Subcutaneous adipose tissue (tissue), 4 donors: Measurements from ENCODE around the gene TYW5. TPM values are rescaled to one million over a fixed set of nuclear protein-coding genes. Genes with fewer than 3 reads are reported as not detected.

ENCODE experiments used
- total RNA-seq, 4 donors: library from RNA; depleted of rRNA; stranded (reverse); fragments of >200 nt; gene quantifications; one replicate each; pipeline ENCODE4 v1.1.0, GENCODE V29; 2016
- TF ChIP-seq, protein P1 (sequence below): fragments of 450-650 bp; IDR thresholded peaks from one replicate; pipeline ENCODE4 v1.5.1; 2016; ENCODE audit warnings: low read depth, mild to moderate bottlenecking, control low read depth, antibody characterized with exemption, moderate library complexity

The TYW5 gene
- total RNA-seq, 4 donors from 2014 or later: 6.2 to 7.5 (median 6.9) TPM

DNA sequence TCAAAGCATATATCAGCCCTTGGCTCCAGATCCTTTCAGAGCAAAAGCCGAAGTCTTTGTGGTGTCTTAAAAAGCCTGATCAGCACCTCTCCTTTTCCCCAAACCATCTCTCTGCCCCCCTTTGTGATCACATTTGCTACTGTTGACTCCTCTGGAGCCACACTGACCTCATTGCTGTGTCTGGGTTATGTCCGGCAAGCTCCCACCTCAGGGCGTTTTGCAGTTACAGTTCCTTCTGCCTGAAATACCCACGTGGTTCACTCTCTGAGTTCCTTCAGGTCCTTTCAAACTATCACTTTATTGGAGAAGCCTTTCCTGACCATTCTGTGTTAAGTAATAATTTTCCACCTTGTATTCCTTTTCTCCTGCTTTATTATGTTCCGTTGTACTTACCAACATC is 32.4 kb downstream of the TYW5 start:
- TF ChIP-seq, protein P1, sequence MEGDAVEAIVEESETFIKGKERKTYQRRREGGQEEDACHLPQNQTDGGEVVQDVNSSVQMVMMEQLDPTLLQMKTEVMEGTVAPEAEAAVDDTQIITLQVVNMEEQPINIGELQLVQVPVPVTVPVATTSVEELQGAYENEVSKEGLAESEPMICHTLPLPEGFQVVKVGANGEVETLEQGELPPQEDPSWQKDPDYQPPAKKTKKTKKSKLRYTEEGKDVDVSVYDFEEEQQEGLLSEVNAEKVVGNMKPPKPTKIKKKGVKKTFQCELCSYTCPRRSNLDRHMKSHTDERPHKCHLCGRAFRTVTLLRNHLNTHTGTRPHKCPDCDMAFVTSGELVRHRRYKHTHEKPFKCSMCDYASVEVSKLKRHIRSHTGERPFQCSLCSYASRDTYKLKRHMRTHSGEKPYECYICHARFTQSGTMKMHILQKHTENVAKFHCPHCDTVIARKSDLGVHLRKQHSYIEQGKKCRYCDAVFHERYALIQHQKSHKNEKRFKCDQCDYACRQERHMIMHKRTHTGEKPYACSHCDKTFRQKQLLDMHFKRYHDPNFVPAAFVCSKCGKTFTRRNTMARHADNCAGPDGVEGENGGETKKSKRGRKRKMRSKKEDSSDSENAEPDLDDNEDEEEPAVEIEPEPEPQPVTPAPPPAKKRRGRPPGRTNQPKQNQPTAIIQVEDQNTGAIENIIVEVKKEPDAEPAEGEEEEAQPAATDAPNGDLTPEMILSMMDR: no peak

DNA sequence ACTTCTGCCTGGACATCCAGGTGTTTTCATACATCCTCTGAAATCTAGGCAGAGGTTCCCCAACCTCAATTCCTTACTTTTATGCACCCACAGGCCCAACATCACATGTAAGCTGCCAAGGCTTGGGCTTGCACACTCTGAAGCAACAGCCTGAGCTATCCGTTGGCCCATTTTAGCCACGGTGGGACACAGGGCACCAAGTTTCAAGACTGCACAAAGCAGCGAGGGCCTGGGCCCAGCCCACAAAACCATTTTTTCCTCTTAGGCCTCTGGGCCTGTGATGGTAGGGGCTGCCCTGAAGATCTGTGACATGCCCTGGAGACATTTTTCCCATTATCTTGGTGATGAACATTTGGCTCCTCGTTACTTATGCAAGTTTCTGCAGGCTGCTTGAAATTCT is 38.3 kb downstream of the TYW5 start:
- TF ChIP-seq, protein P1: no peak

DNA sequence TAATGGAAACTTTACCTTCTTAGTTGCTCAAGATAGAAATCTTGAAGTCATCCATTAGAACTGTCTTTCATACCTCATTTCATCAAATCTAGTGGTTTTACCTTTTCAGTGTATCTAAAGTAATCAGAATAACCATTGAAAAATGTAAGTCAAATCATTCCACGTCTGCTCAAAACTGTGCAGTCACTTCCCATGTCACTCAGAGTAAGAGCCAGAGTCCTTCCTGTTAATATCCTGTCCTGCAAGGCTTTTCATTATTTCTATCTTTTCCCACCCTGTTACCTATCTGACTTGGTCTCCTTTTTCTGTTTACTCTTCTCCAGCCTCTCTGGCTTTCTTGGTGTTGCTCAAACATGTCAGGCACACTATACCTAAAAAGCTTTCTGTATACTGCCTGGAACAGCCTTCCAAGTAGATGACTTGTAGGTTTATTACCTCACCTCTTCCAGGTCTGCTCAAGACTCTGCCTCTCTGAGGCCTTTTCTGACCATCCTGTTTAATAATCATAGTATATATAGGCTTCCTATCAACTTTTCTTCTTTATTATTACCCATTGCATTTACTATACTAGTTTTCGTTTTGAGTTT is 40.8 kb downstream of the TYW5 start:
- TF ChIP-seq, protein P1: no peak

DNA sequence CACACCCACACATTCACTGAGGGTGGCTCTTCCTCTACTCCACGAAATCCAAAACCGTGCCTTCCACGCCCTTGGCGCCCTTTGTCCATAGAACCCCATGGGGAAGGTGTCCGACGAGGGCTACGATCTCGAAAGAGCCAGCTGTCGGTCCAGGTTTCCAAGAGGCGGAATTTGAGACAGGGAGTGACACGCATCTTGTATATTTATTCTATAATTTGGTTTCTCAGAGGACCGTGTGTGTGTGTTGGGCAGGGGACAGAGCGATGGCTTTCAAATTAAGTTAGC is 43.5 kb downstream of the TYW5 start:
- TF ChIP-seq, protein P1: no peak

DNA sequence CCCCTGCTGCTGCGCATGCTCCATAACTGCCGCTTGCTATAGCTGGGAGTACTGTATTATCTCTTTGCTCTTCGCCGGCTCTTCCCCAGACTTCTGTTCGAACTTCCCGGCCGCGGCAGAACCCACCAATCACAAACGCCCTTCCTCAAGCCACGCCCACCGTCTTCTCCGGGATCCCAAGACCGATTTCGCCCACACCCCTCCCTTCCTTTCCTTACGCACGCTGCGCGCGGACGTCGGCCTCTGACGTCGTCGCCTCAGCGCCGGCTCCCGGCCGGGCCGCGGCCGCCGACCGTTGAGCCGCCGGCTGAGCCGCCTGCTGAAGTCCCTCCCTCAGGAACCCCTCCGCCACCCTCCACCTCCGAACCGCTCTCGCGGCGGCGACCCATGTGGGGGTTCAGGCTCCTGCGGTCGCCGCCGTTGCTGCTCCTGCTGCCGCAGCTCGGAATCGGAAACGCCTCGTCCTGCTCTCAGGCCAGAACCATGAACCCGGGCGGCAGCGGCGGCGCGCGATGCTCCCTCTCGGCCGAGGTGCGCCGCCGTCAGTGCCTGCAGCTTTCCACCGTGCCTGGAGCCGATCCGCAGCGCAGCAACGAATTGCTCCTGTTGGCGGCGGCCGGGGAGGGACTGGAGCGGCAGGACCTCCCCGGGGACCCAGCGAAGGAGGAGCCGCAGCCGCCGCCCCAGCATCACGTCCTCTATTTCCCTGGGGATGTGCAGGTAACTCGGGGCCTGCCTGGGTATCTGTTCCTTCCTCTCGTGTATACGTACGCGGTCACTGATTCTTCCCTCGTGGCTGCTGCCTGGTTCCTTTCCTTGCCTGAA is 44.0 kb downstream of the TYW5 start, which contains the start of gene C2orf69:
Gene C2orf69 (plus strand): TSS at position 242 of the 825 bp plus-strand sequence. CDS start 146 bp downstream, at position 388.
- TF ChIP-seq, protein P1: no peak

DNA sequence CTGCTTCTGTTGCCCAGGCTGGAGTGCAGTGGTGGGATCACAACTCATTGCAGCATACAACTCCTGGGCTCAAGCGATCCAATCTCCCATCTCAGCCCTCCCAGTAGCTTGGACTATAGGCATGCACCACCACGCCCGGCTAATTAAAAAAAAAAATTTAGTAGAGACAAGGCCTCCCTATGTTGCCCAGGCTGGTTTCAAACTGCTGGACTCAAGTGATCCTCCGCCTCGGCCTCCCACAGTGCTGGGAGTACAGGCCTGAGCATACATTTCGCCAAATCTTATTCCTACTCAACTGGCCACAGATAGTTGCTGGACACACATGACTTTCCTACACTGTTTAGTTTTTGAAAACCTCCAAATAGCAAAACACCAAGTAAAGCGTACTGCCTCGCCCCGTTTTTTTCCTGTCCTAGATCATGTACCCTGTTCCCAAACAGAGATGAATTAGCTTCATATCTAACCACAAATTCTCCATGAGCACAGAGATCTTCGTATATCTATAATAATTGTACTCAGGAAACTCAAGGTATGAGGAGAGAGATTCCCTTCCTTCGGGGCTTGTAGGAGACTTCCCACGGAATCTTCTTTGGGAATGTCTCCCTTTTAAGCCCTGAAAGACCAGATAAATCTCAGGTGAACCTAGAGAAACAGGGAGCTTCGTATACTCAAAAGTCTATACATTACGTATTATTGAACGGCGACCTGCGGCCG is 44.8 kb downstream of the TYW5 start:
- TF ChIP-seq, protein P1: no peak

DNA sequence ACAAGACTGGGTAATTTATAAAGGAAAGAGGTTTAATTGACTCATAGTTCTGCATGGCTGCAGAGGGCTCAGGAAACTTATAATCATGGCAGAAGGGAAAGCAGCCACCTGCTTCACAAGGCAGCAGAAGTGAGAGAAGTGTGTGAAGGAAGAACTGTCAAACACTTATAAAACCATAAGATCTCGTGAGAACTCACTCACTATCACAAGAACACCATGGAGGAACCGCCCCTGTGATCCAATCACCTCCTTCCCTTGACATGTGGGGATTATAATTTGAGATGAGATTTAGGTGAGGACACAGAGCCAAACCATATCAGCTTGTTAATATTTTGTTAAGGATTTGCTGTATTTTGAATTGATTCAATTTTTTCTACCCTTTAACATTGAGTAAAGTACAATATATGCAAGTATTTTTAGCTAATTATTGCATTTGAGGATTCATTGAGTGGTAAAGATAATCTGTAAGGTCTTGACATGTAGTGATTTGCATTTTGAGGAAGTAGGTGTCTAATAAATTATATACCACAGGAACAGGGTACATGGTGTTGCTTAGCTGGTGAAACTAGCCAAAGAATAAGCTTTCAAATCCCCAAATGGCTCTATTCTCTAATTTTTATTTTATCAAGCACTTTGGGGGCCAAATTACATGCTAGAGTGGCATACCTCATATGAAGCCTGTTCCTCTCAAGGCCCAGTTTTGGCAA is 48.1 kb downstream of the TYW5 start:
- TF ChIP-seq, protein P1: no peak
